ENCODE results near the gene EHD1.

The EHD1 gene

DNA sequence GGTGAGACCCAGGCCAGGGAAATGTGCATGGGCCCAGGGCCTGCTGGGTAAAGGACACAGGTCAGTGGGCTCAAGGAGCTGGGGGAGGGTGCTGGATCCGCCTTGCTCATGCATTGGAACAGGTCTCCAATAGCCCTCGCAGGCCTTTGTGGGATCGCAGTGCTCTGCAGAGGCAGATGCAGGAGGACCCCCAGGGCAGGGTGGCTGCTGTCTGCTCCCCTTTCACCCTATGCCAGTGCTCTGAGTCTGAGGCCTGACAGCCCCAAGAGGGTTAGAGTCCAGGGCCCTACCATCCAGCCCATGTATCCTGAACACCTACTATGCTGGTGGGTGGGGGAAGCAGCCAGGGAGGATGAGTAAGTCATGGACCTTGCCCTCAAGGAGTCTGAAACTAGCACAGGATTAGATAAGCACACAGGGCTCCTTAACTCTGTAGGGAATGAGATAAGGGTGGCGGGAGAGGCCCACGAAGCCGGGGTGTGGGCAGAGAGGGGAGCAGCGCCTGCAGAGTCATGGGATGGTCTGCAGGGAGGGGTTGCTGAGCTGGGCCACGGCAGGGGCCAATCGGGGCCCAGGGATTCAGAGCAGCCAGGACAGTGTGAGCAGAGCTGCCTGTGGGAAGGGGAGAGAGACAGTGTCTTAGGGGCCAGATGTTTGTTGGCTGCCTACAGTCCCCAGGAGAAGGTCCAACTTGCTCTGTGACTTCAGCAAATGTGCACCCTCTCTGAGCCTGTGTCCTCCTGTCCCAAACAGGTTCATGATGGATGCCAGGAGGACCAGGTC, 10.5 kb upstream of the EHD1 start:
- no peak for DNase-seq

DNA sequence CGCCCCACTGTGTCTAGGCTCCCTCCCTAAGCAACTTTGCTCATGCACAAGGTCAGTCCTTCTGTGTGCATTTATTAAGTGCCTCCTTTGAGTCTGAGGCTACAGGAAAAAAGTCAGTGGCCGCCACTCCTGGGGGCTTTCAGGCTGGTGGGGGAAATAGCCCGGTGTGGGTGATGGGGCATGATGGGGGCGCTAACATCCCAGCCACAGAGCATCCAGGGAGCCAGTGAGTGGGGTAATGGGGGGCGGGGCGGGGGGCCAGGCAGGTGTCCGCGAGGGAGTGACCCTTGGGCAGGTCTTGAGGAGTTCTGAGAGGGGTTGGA, 9.9 kb upstream of the EHD1 start:
- no peak for DNase-seq

- peak; percentile 92 for DNase-seq
These were observed 9.5 kb upstream of the EHD1 start for GRCh38 chr11:64887757-64888405.

GRCh38 chr11:64887234-64887756, 8.9 kb upstream of the EHD1 start:
- DNase-seq = no peak

DNA sequence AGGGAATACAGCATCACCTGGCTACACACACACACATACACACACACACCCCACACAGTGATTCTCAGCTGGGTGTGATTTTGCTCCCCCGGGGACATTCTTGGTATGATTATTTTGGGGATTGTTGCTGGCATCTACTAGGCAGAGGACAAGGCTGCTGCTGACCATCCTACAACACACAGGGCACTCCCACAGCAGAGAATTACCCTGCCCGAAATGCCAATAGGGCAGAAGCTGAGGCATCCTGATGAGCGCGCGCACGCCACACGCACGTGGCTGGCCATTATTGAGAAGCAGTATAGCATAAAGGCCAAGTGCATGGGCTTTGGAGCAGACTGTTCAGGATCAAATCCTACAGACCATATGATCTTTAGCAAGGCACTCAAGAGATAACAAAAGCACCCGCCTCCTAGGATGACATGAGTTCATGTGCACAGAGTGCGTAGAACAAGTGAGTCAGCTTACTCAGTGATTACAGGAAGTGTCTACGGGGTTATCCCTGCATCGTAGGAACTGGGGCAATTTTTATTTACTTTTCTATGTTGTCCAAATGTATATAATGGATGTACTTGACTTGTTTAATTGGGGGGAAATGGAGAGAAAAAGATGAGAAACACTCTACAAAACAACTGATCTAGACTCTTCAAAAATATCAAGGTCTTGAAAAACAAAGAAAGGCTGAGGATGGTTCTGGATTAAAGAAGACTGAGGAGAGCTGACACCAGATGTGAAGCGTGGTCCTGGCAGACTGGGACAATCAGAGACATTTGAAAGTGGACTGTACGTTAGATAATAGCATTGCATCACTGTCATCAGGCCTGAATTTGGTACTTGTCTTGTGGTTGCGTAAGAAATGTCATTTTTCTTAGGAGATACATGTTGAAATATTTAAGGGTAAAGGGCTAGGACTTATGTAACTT, 7.2 kb upstream of the EHD1 start:
- no peak for DNase-seq

DNA sequence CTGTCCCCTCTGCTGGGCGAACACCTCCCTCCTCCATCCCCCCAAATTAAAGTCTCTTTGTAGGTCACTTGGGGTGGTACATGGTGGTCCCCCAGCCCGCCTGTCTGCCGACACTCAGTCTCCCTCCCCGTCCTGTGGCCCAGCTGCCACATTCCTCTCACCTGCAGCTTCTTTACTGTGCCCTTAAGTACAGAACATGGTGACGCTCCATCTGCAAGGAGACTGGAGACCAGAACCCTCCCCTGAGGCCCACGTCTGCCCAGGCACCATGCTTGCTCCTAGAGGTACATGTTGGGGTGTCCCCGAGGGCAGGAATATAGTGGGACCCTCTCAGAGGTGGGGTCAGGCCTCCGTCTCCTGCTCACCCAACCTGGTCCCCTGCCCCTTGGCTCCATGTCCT, 5.6 kb upstream of the EHD1 start:
- no peak for DNase-seq

DNA sequence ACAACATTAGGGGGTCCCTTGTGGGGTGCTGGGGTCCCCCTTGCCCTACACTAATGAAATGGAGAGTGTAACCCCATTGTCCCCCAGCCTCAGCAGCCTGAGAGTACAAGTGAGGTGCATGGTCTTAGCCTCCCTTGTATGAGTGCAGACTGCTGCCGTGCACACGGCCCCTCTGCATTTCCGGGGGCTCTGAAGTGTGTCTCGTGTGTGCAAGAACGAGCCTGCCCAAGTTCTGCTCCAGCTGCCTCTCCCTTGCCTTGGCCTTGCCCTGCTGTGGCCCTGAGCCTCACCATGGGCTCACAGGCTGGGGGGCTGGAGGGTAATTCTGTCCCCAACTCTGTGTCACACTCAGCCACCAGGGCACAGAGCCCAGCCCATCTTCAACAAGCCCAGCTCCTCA, 5.2 kb upstream of the EHD1 start:
- no peak for DNase-seq

- no peak for DNase-seq
These were observed 3.8 kb upstream of the EHD1 start for GRCh38 chr11:64882243-64882642.

GRCh38 chr11:64881476-64881875, 3.1 kb upstream of the EHD1 start:
- peak; percentile 34 for DNase-seq

- DNase-seq = no peak
These were observed 2.0 kb upstream of the EHD1 start for GRCh38 chr11:64880240-64881001.

- DNase-seq = peak; percentile 22
These were observed 951 bp upstream of the EHD1 start for GRCh38 chr11:64879244-64879900.

DNA sequence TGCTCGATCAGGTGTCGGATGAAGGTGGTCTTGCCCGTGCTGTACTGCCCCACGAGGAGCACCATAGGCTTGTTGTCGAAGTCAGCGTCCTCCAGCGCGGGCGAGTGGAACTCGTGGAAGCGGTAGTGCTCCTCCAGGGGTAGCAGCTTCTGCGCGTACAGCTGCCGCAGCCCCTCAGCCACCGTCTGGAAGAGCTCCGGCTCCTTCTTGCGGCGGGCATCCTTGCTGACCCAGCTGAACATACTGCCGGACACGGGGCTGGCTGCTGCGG, 263 bp downstream of the EHD1 start:
- DNase-seq = no peak

DNA sequence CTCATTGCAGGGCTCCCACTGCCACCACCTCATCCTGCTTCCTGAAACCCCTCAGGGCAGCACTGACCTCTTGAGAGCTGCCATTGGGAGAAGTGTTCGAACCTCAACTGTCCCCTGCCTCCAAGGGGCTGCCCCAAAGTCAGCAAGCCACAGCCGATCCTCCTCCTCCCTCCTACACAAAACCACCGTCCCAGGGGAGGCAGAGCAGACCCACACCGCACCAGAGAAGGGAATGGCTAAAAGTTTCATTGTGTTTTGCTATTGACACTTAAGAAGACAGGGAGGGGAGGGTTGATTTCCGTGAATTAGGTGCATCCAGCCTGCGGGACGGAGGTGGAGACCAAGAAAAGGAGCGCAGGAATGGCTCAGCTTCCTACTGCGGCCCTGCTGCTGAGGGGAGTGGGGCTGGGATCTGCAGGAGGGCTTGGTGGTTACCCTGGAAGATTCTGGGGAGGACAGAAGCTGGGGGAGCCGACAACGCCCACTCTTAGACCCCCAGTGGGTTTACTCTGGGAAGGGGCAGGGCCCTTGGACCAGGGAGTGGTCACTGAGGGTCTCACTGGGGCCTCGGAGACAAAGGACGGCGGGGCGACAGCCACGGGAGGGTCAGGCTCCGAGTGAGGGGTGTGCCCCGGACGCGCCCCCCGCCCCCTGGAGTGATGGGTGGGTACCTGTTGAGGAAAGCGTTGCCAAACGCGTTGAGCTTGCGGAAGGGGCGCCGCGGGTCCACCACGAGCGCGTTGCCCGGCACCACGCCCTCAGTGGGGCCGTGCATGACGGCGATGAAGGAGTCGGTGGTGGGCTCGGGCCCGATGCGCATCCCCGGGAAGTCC, 815 bp downstream of the EHD1 start:
- DNase-seq = no peak

GRCh38 chr11:64876835-64877341, 1.5 kb downstream of the EHD1 start:
- peak; percentile 41 for DNase-seq

DNA sequence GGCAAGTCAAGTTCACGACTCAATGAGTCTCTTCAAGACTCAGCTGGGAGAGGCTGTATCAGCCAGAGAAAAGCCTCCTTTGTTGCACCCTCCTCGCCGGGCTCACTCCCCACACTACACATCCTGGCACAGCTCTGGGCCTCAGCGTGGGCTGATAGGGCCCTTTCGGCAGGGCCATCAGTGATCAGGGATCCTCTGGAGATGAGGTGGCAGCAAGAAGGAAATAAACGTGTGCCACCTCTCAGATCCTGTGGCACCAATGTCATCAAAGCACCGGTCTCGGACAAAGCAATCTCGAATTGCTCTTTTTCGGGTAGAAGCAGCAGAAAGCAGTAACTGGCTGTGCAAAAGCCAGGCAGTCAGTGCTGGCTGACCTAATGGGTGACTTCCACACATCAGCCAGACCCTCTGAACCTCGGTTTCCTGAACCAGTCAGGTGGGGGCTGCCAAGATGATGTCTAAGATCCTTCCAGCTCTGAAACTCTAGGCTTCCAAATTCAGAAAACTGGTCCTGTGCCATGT, 2.1 kb downstream of the EHD1 start:
- DNase-seq = no peak

GRCh38 chr11:64875369-64876228, 2.8 kb downstream of the EHD1 start:
- peak; percentile 14 for DNase-seq

GRCh38 chr11:64874308-64875240, 3.8 kb downstream of the EHD1 start:
- peak; percentile 58 for DNase-seq

- no peak for DNase-seq
These were observed 5.5 kb downstream of the EHD1 start for GRCh38 chr11:64872790-64873488.

All from retina (tissue), 1 donor.